ENCODE results near the gene PRR15L.
"Not testable (repeated sequence)": the region's sequence is repeated elsewhere in the genome, so short reads cannot be mapped to it uniquely, and the experiment has no call there.

The PRR15L gene

GRCh38 chr17:47956791-47957590 is 692 bp downstream of the PRR15L start:
- DNase-seq = no peak

GRCh38 chr17:47955497-47956461 is 1.9 kb downstream of the PRR15L start:
- DNase-seq = no peak

GRCh38 chr17:47953909-47954308 is 3.8 kb downstream of the PRR15L start:
- no peak for DNase-seq

- DNase-seq = no peak
Measured at GRCh38 chr17:47952171-47953021, 5.3 kb downstream of the PRR15L start.

- DNase-seq = no peak
Measured at GRCh38 chr17:47950448-47950847, 7.2 kb downstream of the PRR15L start.

- DNase-seq = no peak
Measured at GRCh38 chr17:47949946-47950345, 7.7 kb downstream of the PRR15L start.

GRCh38 chr17:47949197-47949759 is 8.4 kb downstream of the PRR15L start:
- peak; percentile 67 for DNase-seq

- DNase-seq = no peak
Measured at GRCh38 chr17:47948706-47949196, 8.9 kb downstream of the PRR15L start.

GRCh38 chr17:47946929-47947397 is 10.7 kb downstream of the PRR15L start:
- DNase-seq = peak; percentile 76

GRCh38 chr17:47946516-47946915 is 11.2 kb downstream of the PRR15L start:
- no peak for DNase-seq

- DNase-seq = no peak
Measured at GRCh38 chr17:47945529-47946508, 11.9 kb downstream of the PRR15L start.

- DNase-seq = no peak
Measured at GRCh38 chr17:47945080-47945479, 12.6 kb downstream of the PRR15L start.

- DNase-seq = no peak
Measured at GRCh38 chr17:47942568-47942967, 15.1 kb downstream of the PRR15L start.

GRCh38 chr17:47942096-47942510 is 15.6 kb downstream of the PRR15L start:
- no peak for DNase-seq

- DNase-seq = peak; percentile 92
Measured at GRCh38 chr17:47941246-47942095, 16.2 kb downstream of the PRR15L start, which contains the start of gene PNPO. PNPO (plus strand) TSS chr17:47941571; CDS start chr17:47941676, 105 bp downstream.

- DNase-seq = no peak
Measured at GRCh38 chr17:47937941-47938340, 19.7 kb downstream of the PRR15L start.

- no peak for DNase-seq
Measured at GRCh38 chr17:47935961-47936360, 21.7 kb downstream of the PRR15L start.

- not testable (repeated sequence) for DNase-seq
Measured at GRCh38 chr17:47935468-47935867, 22.2 kb downstream of the PRR15L start.

- DNase-seq = no peak
Measured at GRCh38 chr17:47934856-47935255, 22.8 kb downstream of the PRR15L start.

GRCh38 chr17:47931848-47932247 is 25.8 kb downstream of the PRR15L start:
- DNase-seq = no peak
